SK-N-MC (cell line): ENCODE data around the gene CTTNBP2NL.

Source experiments
- DNase-seq: peaks from one replicate; pipeline ENCODE4 v3.0.0-alpha.2; 2011; ENCODE audit warnings: low read depth, low spot score
- H3K27ac ChIP-seq: fragments of 200-600 bp; sonication (generic); 2 replicates; pipeline ENCODE4 v1.5.1; 2016; ENCODE audit warnings: mixed run types
- H3K36me3 ChIP-seq: fragments of 200-600 bp; sonication (generic); 2 replicates; pipeline ENCODE4 v1.6.1; 2017; ENCODE audit warnings: antibody characterized with exemption, low read length, mixed read lengths; ENCODE audit not compliant: insufficient read depth
- H3K4me3 ChIP-seq: fragments of 200-600 bp; sonication (generic); 2 replicates; pipeline ENCODE4 v1.5.1; 2016
- H3K9ac ChIP-seq: fragments of 200-600 bp; sonication (generic); 2 replicates; pipeline ENCODE4 v1.8.0; 2017; ENCODE audit warnings: mixed run types, mixed read lengths; ENCODE audit not compliant: insufficient read length
- H3K9me3 ChIP-seq: fragments of 200-600 bp; sonication (generic); 2 replicates; pipeline ENCODE4 v1.6.1; 2017; ENCODE audit warnings: low read depth, mild to moderate bottlenecking, antibody characterized with exemption, low read length, moderate library complexity, mixed read lengths
- EZH2 ChIP-seq: fragments of 200-600 bp; sonication (generic); IDR thresholded peaks from one replicate; pipeline ENCODE4 v1.6.1; 2017; ENCODE audit warnings: antibody characterized with exemption
- FOXP2 ChIP-seq: optimal IDR thresholded peaks from 2 replicates; pipeline ENCODE3; 2011; ENCODE audit warnings: mild to moderate bottlenecking, moderate library complexity; ENCODE audit not compliant: insufficient read depth; ENCODE audit errors: extremely low read length, control extremely low read depth
- POLR2AphosphoS5 ChIP-seq: IDR thresholded peaks from 2 replicates; pipeline ENCODE4 v1.6.1; 2012; ENCODE audit warnings: mild to moderate bottlenecking, low read depth, low read length, borderline replicate concordance

CTTNBP2NL gene

DNA sequence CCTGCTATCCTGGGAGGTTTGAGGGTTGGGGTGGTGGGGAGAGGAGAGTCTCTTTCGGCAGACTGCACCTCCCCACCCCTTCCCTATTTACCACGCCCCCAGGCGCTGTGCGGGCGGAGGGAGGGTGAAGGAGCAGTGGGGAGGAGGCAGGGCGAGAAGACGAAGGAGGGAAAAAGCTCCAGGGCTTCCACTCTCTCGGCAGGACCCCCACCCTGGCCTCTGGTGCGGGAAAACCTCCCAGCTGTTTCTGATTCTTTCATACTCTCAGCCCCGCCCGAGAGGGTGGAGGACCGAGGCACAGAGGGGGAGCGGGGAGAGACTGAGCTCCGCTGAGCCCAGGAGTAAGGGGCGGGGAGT is 111.9 kb downstream of the CTTNBP2NL start:
- no peaks in the 10 kb centered on the region for H3K9me3 ChIP-seq
- peak overlapping the region; percentile 87 for H3K4me3 ChIP-seq
- H3K36me3 ChIP-seq, result no peaks in the 10 kb centered on the region
- TF ChIP-seq FOXP2, result peak; percentile 56
- TF ChIP-seq EZH2, result no peak
- H3K27ac ChIP-seq, result no peak overlapping the region
- DNase-seq, result no peak
- H3K9ac ChIP-seq, result peak overlapping the region; percentile 33

DNA sequence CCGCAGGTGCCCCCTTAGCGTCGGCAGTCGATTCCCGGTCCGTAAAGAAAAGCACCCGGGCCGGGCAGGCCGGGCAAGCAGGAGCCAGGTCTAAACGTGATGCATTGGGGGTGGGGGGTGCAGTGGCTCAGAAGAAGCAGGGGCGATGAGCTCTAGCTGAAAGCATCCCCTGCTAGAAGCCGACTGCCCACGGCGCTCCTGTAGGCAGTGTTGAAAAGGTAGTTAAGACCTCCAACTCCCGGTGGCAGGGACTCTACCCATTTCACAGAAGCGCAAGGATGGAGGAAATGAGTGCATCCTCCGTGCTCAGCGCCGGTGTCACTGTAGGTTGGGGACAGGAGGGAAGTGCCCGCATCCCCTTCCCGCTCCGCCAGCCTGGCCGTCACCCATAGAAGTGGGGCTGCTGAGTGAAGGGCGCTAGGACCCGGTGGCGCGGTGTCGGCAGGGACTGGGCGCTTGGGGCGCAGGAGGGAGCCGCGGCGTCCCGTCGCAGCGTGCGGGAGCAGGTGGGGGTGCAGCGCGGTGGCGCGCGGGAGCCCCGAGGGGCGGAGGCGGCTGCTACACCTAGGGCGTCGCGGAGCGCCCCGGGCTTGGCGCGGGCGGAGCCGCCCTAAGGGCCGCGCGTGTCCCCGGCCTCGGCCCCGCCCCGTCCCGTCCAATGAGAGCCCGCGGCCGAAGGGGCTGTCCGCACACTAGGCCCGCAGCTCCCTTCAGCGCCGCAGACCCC is 112.4 kb downstream of the CTTNBP2NL start, which contains the start of gene WNT2B:
Gene WNT2B (plus strand): TSS at position 688 of the 727 bp plus-strand sequence. CDS start 298 bp downstream, outside the sequence.
- Histone ChIP-seq H3K9me3 (no peaks in the 10 kb centered on the region), H3K4me3 (peak within 1 kb of the TSS; percentile 87), H3K9ac (peak within 1 kb of the TSS; percentile 33), H3K27ac (no peak within 1 kb of the TSS), H3K36me3 (no peaks in the 10 kb centered on the region)
- TF ChIP-seq POLR2AphosphoS5 (no peak), FOXP2 (no peak), EZH2 (no peak)
- no peak for DNase-seq

DNA sequence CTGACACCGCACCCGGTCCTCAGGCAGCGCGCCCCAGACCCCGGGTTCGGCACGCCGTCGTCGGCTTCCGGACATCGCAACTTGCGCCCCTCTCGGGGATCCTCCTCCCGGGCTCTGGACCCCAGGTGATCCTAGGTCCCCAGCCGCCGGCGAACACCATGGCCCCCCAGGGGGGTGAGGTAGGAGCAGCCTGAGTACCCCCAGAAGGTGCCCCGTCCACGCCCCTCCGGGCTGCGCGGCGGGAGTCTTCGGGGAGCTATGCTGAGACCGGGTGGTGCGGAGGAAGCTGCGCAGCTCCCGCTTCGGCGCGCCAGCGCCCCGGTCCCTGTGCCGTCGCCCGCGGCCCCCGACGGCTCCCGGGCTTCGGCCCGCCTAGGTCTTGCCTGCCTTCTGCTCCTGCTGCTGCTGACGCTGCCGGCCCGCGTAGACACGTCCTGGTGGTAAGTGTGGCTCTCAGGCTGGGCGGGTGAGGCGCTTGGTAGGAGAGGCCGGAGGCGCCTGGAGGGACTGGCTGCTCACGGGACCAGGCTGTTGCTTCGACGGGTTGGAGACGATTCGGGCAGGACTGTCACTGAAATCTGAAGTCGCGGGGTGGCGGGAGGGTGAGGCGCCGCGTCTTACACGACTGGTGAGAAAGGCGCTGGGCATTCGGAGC is 113.1 kb downstream of the CTTNBP2NL start:
- Histone ChIP-seq H3K36me3 (no peaks in the 10 kb centered on the region), H3K27ac (no peak overlapping the region), H3K9me3 (no peaks in the 10 kb centered on the region), H3K4me3 (peak overlapping the region; percentile 87), H3K9ac (no peak overlapping the region)
- DNase-seq, result no peak
- TF ChIP-seq EZH2, result no peak
- no peak for TF ChIP-seq FOXP2
- TF ChIP-seq POLR2AphosphoS5, result no peak

DNA sequence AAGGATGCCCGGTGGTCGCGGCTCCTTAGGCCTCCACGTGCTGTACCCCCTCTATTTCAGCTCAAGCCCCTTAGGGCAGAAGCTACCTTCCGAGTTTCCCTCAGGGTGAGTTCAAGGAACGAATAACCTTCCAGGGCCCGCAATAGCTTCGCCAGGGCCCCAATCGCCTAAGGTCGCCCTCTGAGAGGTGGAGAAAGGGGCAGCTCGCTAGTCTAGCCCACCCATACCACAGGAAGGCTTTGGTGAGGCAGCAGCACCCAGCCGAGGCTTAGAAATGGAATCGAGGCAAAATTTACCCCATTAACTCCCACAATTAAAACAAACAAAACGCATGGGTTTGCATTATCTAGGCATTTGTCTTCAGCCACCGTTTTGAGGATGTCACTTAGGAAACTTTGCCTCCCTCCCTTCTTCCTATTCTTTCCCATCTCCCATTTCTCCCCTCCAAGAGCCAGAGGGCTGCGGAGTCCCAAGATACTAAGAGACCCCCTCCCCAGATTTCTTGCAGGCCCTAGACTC is 113.7 kb downstream of the CTTNBP2NL start:
- H3K9ac ChIP-seq, result no peak overlapping the region
- no peak for DNase-seq
- TF ChIP-seq POLR2AphosphoS5 (no peak), EZH2 (no peak), FOXP2 (no peak)
- no peaks in the 10 kb centered on the region for H3K9me3 ChIP-seq
- no peaks in the 10 kb centered on the region for H3K36me3 ChIP-seq
- H3K27ac ChIP-seq, result no peak overlapping the region
- no peak overlapping the region for H3K4me3 ChIP-seq

DNA sequence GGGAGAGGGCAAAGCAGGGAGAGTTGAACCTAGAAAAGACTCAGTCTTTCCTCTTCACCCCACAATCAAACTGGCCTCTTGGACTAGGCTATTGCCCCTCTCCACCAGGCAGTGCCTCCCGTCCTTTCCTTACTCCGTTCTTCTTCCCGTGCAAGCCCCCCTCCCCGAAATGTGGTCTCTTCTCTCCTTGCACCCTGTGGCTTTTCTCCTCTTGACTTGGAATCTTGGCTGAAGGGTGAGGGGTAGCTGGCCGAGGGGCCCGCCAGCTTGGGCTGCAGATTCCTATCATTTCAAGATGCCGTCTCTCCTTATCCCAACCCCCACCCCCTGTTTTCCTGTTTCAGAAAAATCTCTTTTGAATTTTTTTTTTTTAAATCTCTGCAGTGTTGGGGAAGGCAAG is 114.3 kb downstream of the CTTNBP2NL start:
- DNase-seq, result no peak
- no peak overlapping the region for H3K27ac ChIP-seq
- H3K9ac ChIP-seq, result no peak overlapping the region
- H3K9me3 ChIP-seq, result no peaks in the 10 kb centered on the region
- H3K36me3 ChIP-seq, result no peaks in the 10 kb centered on the region
- TF ChIP-seq FOXP2, result no peak
- no peak for TF ChIP-seq EZH2
- no peak for TF ChIP-seq POLR2AphosphoS5
- H3K4me3 ChIP-seq, result no peak overlapping the region
